Progenitor cell of endocrine pancreas (in vitro differentiated cells): Measurements from ENCODE around the gene GMPR2. TPM values are rescaled to one million over a fixed set of nuclear protein-coding genes. Genes with fewer than 3 reads are reported as not detected.

Experiments
- DNase-seq: peaks from one replicate; pipeline ENCODE4 v3.0.0; 2021; ENCODE audit warnings: low spot score; ENCODE audit not compliant: unreplicated experiment
- H3K27ac Mint-ChIP-seq: 2 replicates; pipeline ENCODE4 v1.8.0; 2021; ENCODE audit warnings: mild to moderate bottlenecking, moderate library complexity, mixed read lengths
- H3K27me3 Mint-ChIP-seq: 2 replicates; pipeline ENCODE4 v1.8.0; 2021; ENCODE audit warnings: mixed read lengths
- H3K36me3 Mint-ChIP-seq: 2 replicates; pipeline ENCODE4 v1.8.0; 2022; ENCODE audit warnings: mixed read lengths; ENCODE audit not compliant: insufficient read depth
- H3K4me1 Mint-ChIP-seq: 2 replicates; pipeline ENCODE4 v1.8.0; 2021; ENCODE audit warnings: low read depth, mixed read lengths
- H3K4me3 Mint-ChIP-seq: 2 replicates; pipeline ENCODE4 v1.8.0; 2021; ENCODE audit warnings: low read depth, mild to moderate bottlenecking, moderate library complexity, mixed read lengths
- H3K9me3 Mint-ChIP-seq: 2 replicates; pipeline ENCODE4 v1.8.0; 2021; ENCODE audit warnings: low read depth, mixed read lengths
- long read RNA-seq: library from polyadenylated mRNA; unstranded; transcript quantifications from one replicate; pipeline ENCODE4 v2.0.0, GENCODE V29; 2020
- total RNA-seq: library from RNA; stranded (reverse); gene quantifications from 2 replicates; pipeline ENCODE4 v1.2.1, GENCODE V29; 2021
- TF ChIP-seq, protein P1 (sequence below): fragments of 200-600 bp; sonication (generic); IDR thresholded peaks from one replicate; pipeline ENCODE4 v1.5.0; 2021; ENCODE audit warnings: antibody characterized with exemption, mild to moderate bottlenecking; ENCODE audit not compliant: unreplicated experiment

The GMPR2 gene
- total RNA-seq = 73.6 and 86.2 TPM in 2 replicates
- long read RNA-seq, transcript GMPR2-204 (9 exons, 1,864 nt) = major isoform, 147 of 520 reads
- long read RNA-seq, transcript GMPR2-203 (10 exons, 1,652 nt) = minor isoform, 123 of 520 reads
- long read RNA-seq, transcript GMPR2-223 (10 exons, 1,893 nt) = minor isoform, 101 of 520 reads
- long read RNA-seq, transcript GMPR2-202 (10 exons, 1,972 nt) = minor isoform, 36 of 520 reads
- long read RNA-seq, partial matches to known transcripts = 42 of 520 reads
- long read RNA-seq, other reads (novel, unspliced or antisense) = 61 of 520 reads

DNA sequence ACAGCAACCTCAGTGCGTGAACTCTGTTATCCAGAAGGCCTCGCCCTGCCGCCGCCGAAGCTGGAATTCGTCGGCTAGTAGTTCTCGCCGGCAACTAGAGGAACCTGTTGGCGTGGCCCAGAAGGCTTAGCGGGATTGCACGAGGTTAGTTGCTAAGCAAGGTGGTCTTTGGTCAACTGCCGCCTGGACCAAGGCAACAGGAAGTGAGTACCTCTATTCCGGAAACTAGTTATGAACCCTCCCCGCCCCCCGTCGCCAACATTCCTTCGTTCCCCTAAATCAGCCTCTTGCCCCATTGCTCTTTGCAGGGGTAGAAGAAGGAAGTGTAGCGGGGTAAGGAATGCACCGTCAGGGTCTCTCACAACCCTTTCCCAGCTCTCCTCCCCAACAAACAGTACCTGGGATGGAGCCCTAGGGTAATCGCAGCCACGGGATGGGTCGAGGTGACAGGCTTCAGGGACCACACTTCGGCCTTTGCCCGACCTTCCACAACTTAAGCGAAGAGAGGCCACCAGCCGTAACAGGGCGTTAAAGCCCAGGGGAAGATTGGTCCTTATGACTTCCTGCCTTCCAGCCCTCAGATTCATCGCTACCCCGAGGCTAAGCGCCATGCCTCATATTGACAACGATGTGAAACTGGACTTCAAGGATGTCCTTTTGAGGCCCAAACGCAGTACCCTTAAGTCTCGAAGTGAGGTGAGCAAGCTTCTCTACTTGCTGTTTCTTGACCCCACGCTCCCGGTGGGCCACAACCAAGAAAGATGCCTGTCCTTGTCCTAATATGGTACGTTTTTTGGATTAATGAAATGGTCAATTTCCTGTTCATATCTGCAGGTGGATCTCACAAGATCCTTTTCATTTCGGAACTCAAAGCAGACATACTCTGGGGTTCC is at the start of gene GMPR2:
Gene GMPR2 (plus strand): TSS at position 285 of the 893 bp plus-strand sequence. CDS start 325 bp downstream, at position 610.
- no peak for DNase-seq
- Mint-ChIP-seq H3K36me3 (peaks cover 15% of the 10 kb centered on the region), H3K9me3 (no peaks in the 10 kb centered on the region), H3K27ac (peak within 1 kb of the TSS; percentile 97), H3K27me3 (no peaks in the 10 kb centered on the region), H3K4me3 (peak within 1 kb of the TSS; percentile 98), H3K4me1 (peaks cover 17% of the 10 kb centered on the region)
- TF ChIP-seq, protein P1, sequence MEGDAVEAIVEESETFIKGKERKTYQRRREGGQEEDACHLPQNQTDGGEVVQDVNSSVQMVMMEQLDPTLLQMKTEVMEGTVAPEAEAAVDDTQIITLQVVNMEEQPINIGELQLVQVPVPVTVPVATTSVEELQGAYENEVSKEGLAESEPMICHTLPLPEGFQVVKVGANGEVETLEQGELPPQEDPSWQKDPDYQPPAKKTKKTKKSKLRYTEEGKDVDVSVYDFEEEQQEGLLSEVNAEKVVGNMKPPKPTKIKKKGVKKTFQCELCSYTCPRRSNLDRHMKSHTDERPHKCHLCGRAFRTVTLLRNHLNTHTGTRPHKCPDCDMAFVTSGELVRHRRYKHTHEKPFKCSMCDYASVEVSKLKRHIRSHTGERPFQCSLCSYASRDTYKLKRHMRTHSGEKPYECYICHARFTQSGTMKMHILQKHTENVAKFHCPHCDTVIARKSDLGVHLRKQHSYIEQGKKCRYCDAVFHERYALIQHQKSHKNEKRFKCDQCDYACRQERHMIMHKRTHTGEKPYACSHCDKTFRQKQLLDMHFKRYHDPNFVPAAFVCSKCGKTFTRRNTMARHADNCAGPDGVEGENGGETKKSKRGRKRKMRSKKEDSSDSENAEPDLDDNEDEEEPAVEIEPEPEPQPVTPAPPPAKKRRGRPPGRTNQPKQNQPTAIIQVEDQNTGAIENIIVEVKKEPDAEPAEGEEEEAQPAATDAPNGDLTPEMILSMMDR = no peak

DNA sequence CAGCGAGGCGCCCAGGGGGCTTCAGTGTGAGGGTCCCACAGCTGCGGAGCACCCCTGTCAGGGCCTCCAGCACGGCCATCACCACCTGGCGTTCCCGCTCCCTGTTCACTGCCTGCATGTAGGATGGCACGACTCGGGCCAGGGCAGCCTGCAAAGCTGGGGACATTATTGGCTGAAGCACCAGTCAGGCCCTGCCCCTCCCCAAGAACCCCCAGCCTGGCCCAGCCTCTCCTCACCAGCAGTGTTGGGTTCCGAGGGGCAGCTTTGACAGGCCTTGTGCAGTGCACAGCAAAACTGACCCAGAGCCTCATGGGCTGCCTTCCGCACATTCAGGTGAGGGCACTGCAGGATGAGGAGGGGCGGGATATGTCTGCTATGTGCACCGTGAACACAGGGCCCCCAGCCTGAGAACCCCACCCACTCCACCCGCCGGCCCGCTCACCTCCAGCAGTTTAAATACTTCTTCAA is 49.7 kb upstream of the GMPR2 start:
- Mint-ChIP-seq H3K36me3 (peaks cover 24% of the 10 kb centered on the region), H3K27me3 (no peaks in the 10 kb centered on the region), H3K4me3 (no peak overlapping the region), H3K27ac (peak overlapping the region; percentile 56), H3K4me1 (peaks cover 7% of the 10 kb centered on the region), H3K9me3 (no peaks in the 10 kb centered on the region)
- TF ChIP-seq, protein P1 = no peak
- DNase-seq = no peak

DNA sequence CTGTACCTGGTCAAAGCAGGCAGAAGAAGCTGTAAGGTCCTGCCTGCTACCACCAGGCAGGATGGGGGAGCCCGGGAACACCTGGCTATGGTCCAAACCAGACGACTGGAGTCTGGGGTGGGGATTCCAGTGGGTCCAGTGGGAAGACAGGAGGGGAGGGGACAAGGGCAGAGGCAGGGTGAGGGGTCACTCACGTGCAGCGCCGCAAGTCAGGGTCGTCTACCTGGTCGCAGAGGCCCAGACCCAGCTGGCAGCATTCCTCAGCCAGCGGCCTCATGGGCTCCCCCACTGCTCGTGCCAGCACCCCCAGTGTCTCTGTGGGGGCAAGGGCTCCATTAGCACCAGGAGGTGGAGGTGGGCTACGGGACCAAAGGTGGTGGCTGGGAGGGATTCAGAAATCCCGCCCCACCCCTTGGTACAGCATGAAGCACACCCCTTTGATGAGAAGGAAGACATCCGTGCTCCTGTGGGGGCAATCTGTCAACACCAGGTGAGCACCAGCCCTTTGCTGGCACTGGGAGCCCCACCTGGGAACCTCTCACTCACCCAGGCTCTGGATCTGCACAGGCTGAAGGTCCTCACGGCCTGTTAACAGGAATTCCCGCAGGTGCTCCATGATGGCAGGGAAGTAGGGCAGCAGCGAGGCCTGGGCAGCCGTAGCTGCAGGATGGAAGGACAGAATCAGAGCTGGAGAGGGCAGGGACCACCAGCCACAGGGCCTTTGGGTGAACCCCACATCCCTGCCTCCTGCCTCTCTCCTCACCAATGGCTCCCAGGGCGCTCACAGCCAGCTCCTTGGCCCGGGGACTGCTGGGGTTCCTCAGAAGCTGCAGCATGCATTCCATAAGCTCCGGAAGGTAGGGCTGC is 48.4 kb upstream of the GMPR2 start:
- H3K27ac Mint-ChIP-seq = no peak overlapping the region
- H3K36me3 Mint-ChIP-seq = peaks cover 20% of the 10 kb centered on the region
- peaks cover 13% of the 10 kb centered on the region for H3K4me1 Mint-ChIP-seq
- no peaks in the 10 kb centered on the region for H3K9me3 Mint-ChIP-seq
- no peak overlapping the region for H3K4me3 Mint-ChIP-seq
- H3K27me3 Mint-ChIP-seq = no peaks in the 10 kb centered on the region
- no peak for DNase-seq
- TF ChIP-seq, protein P1 = no peak

DNA sequence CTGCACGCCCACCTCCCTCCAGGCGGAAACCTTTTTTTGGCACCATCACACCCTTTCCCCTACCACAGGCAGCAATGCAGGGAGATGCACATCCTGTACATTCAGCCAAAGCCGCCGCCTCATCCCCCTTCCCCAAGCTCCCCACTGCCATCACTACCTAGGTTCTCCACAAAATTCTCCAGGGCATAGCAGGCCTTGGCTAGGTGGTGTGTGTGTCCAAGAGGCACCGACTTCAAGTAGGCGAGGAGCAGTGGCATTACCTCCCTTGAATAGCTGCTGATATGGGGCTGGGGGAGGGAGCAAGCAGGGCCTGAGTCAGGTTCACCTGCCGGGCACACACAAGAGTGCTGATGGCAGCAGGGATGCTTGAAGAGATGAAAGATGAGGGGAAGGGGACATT is 47.7 kb upstream of the GMPR2 start:
- TF ChIP-seq, protein P1 = no peak
- H3K4me1 Mint-ChIP-seq = peaks cover 13% of the 10 kb centered on the region
- no peak for DNase-seq
- H3K9me3 Mint-ChIP-seq = no peaks in the 10 kb centered on the region
- H3K4me3 Mint-ChIP-seq = no peak overlapping the region
- peaks cover 15% of the 10 kb centered on the region for H3K36me3 Mint-ChIP-seq
- H3K27ac Mint-ChIP-seq = no peak overlapping the region
- H3K27me3 Mint-ChIP-seq = no peaks in the 10 kb centered on the region
